CD14-positive monocyte (primary cell): Measurements from ENCODE around the gene C1orf56. TPM values are rescaled to one million over a fixed set of nuclear protein-coding genes. Genes with fewer than 3 reads are reported as not detected.

ENCODE experiments used
- DNase-seq, 3 donors: peaks; one replicate each; pipeline ENCODE4 v3.0.0-alpha.2; 2011 to 2022
- H2AFZ ChIP-seq: 2 replicates; pipeline ENCODE4 v1.6.0; 2012; ENCODE audit warnings: mild to moderate bottlenecking, low read depth, low read length, inconsistent platforms; ENCODE audit not compliant: insufficient read depth, poor library complexity, severe bottlenecking
- H3K27ac ChIP-seq, 2 donors: 1 replicate in 1 of 2; 2 replicates in 1 of 2; pipeline ENCODE4 v1.5.1; 2012 to 2013; ENCODE audit warnings: low read length in 2 of 2, control low read depth in 1 of 2, inconsistent platforms in 1 of 2, low read depth in 1 of 2, mild to moderate bottlenecking in 1 of 2
- H3K27me3 ChIP-seq, 2 donors: one replicate each; pipeline versions ENCODE4 v1.6.0 to v1.6.1; 2011 to 2013; ENCODE audit warnings: low read length in 2 of 2; ENCODE audit not compliant: control insufficient read depth in 2 of 2, insufficient read depth in 2 of 2
- H3K36me3 ChIP-seq, 2 donors: replicated peaks in 1 of 2; 1 replicate in 1 of 2; 2 replicates in 1 of 2; pipeline versions ENCODE4 v1.5.1 to v1.6.1; 2012 to 2013; ENCODE audit warnings: low read length in 2 of 2, control low read depth in 1 of 2, inconsistent platforms in 1 of 2, mild to moderate bottlenecking in 1 of 2; ENCODE audit not compliant: insufficient read depth in 2 of 2, control insufficient read depth in 1 of 2
- H3K4me1 ChIP-seq, 2 donors: 1 replicate in 1 of 2; 2 replicates in 1 of 2; pipeline versions ENCODE4 v1.5.1 to v1.6.1; 2012 to 2013; ENCODE audit warnings: low read length in 2 of 2, control low read depth in 1 of 2, inconsistent platforms in 1 of 2, mild to moderate bottlenecking in 1 of 2, moderate library complexity in 1 of 2; ENCODE audit not compliant: insufficient read depth in 2 of 2, control insufficient read depth in 1 of 2
- H3K4me2 ChIP-seq: replicated peaks from 2 replicates; pipeline ENCODE3; 2012; ENCODE audit warnings: low read length, moderate library complexity, mild to moderate bottlenecking; ENCODE audit not compliant: poor library complexity, severe bottlenecking; ENCODE audit errors: extremely low read depth
- H3K4me3 ChIP-seq, 3 experiments: fragments of 200-600 bp in 1 of 3; sonication (generic) in 1 of 3; replicated peaks in 1 of 3; 1 replicate in 2 of 3; 2 replicates in 1 of 3; pipeline ENCODE4 v1.5.1; 2011 to 2013; ENCODE audit warnings: low read length in 3 of 3, mild to moderate bottlenecking in 3 of 3, control low read depth in 2 of 3, low read depth in 2 of 3, inconsistent platforms in 1 of 3, moderate library complexity in 1 of 3
- H3K79me2 ChIP-seq: 2 replicates; pipeline ENCODE4 v1.6.0; 2012; ENCODE audit warnings: mild to moderate bottlenecking, control low read depth, inconsistent platforms, low read length, moderate library complexity; ENCODE audit not compliant: insufficient read depth
- H3K9ac ChIP-seq: 2 replicates; pipeline ENCODE4 v1.6.0; 2017; ENCODE audit warnings: low read length, mild to moderate bottlenecking; ENCODE audit not compliant: insufficient read depth, poor library complexity, severe bottlenecking
- H3K9me3 ChIP-seq, 2 donors: replicated peaks in 1 of 2; 1 replicate in 1 of 2; 2 replicates in 1 of 2; pipeline versions ENCODE4 v1.5.1 to v1.6.1; 2012 to 2013; ENCODE audit warnings: low read length in 2 of 2, control low read depth in 1 of 2; ENCODE audit not compliant: control insufficient read depth in 1 of 2, insufficient read depth in 1 of 2
- H4K20me1 ChIP-seq: 2 replicates; pipeline ENCODE4 v1.6.0; 2012; ENCODE audit warnings: mild to moderate bottlenecking, low read length, control low read depth, moderate library complexity; ENCODE audit not compliant: insufficient read depth
- H3K27ac Mint-ChIP-seq, 7 donors: one replicate each; pipeline ENCODE4 v1.8.0; 2020; ENCODE audit warnings: mild to moderate bottlenecking in 7 of 7, mixed read lengths in 7 of 7, moderate library complexity in 6 of 7, inconsistent platforms in 2 of 7
- H3K27me3 Mint-ChIP-seq, 3 donors: one replicate each; pipeline ENCODE4 v1.8.0; 2021 to 2022; ENCODE audit warnings: low read depth in 3 of 3, mild to moderate bottlenecking in 3 of 3, mixed read lengths in 3 of 3, moderate library complexity in 3 of 3, inconsistent platforms in 1 of 3
- H3K36me3 Mint-ChIP-seq, 2 donors: one replicate each; pipeline ENCODE4 v1.8.0; 2020; ENCODE audit warnings: mixed read lengths in 2 of 2, inconsistent platforms in 1 of 2, mild to moderate bottlenecking in 1 of 2
- H3K4me1 Mint-ChIP-seq: one replicate; pipeline ENCODE4 v1.8.0; 2020; ENCODE audit warnings: mild to moderate bottlenecking, mixed read lengths
- H3K4me3 Mint-ChIP-seq, 2 donors: one replicate each; pipeline ENCODE4 v1.8.0; 2020; ENCODE audit warnings: mild to moderate bottlenecking in 2 of 2, mixed read lengths in 2 of 2, moderate library complexity in 1 of 2
- H3K9me3 Mint-ChIP-seq, 7 donors: one replicate each; pipeline ENCODE4 v1.8.0; 2020 to 2022; ENCODE audit warnings: mixed read lengths in 7 of 7, mild to moderate bottlenecking in 6 of 7, moderate library complexity in 6 of 7, inconsistent platforms in 2 of 7
- WGBS: methylation state at CpG from one replicate; pipeline ENCODE4 v1.1.5; 2013; ENCODE audit warnings: missing lambda C conversion rate; ENCODE audit not compliant: insufficient coverage; 5-methylcytosine and 5-hydroxymethylcytosine counted together
- intact Hi-C, 2 donors: fragments of 100-400 bp; cut with micrococcal nuclease; formaldehyde crosslinking; loops; one replicate each; pipeline versions ENCODE4 v1.15.0 to v1.15.1; 2023
- polyA plus RNA-seq, 3 donors: library from polyadenylated mRNA; depleted of rRNA in 1 of 3; unstranded in 2 of 3; stranded (reverse) in 1 of 3; fragments of 300-500 nt in 2 of 3; fragments of >200 nt in 1 of 3; fragmentation: Illumina TruSeq in 2 of 3; gene quantifications; 1 replicate in 2 of 3; 2 replicates in 1 of 3; pipeline ENCODE4 v1.2.3, GENCODE V29; 2012 to 2021
- TF ChIP-seq, protein P1 (sequence below): fragments of 200-600 bp; IDR thresholded peaks from one replicate; pipeline ENCODE4 v1.8.0; 2022; ENCODE audit warnings: antibody characterized with exemption, mild to moderate bottlenecking

C1orf56 gene
- polyA plus RNA-seq, 3 donors = 0.60 to 1.5 (median 0.62) TPM

DNA sequence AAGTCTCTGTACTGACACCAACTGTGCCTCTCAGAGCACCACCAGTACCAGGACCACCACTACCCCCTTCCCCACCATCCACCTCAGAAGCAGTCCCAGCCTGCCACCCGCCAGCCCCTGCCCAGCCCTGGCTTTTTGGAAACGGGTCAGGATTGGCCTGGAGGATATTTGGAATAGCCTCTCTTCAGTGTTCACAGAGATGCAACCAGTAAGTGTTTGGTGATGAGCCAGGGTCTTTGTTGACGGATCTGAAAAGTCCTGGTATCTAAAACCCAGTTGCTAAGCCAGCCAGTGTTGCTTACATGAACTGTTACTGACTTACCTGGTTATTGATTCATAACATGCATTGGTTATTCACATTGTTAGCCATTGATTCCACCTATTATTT lies 1.1 kb downstream of the C1orf56 start:
- intact Hi-C loops = loop anchor here in 1 of 2 donors (5.0 kb wide), 1 partner anchor 36 kb away; no protein-coding TSS in a partner anchor
- peaks cover 28 to 29% of the 10 kb centered on the region in 2 donors for H3K36me3 ChIP-seq
- H3K27ac Mint-ChIP-seq = peak overlapping the region in 3 of 7 donors; percentile 54 to 81 (median 66)
- peak overlapping the region; percentile 95 to 99 for H3K4me3 Mint-ChIP-seq
- peaks cover 50% of the 10 kb centered on the region for H4K20me1 ChIP-seq
- no peaks in the 10 kb centered on the region for H3K9me3 ChIP-seq
- TF ChIP-seq, protein P1, sequence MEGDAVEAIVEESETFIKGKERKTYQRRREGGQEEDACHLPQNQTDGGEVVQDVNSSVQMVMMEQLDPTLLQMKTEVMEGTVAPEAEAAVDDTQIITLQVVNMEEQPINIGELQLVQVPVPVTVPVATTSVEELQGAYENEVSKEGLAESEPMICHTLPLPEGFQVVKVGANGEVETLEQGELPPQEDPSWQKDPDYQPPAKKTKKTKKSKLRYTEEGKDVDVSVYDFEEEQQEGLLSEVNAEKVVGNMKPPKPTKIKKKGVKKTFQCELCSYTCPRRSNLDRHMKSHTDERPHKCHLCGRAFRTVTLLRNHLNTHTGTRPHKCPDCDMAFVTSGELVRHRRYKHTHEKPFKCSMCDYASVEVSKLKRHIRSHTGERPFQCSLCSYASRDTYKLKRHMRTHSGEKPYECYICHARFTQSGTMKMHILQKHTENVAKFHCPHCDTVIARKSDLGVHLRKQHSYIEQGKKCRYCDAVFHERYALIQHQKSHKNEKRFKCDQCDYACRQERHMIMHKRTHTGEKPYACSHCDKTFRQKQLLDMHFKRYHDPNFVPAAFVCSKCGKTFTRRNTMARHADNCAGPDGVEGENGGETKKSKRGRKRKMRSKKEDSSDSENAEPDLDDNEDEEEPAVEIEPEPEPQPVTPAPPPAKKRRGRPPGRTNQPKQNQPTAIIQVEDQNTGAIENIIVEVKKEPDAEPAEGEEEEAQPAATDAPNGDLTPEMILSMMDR = peak; percentile 65
- WGBS = 100% methylated on average over 1 of the region's 3 CpGs
- H3K79me2 ChIP-seq = no peaks in the 10 kb centered on the region
- no peak for DNase-seq
- no peak overlapping the region for H3K27ac ChIP-seq
- peaks cover 50% of the 10 kb centered on the region for H3K4me1 Mint-ChIP-seq
- peaks cover 26 to 37% of the 10 kb centered on the region in 2 donors for H3K4me1 ChIP-seq
- H3K9me3 Mint-ChIP-seq = peaks cover 0 to 7% (median 0%) of the 10 kb centered on the region in 7 donors
- H3K27me3 ChIP-seq = peaks cover 3 to 20% of the 10 kb centered on the region in 2 donors
- peaks cover 2 to 30% (median 27%) of the 10 kb centered on the region in 3 donors for H3K27me3 Mint-ChIP-seq
- H3K4me2 ChIP-seq = peak overlapping the region; percentile 97
- H3K9ac ChIP-seq = no peak overlapping the region
- H2AFZ ChIP-seq = peak overlapping the region; percentile 85
- peak overlapping the region in 2 of 3 experiments; percentile 70 to 83 for H3K4me3 ChIP-seq
- H3K36me3 Mint-ChIP-seq = peaks cover 35 to 41% of the 10 kb centered on the region in 2 donors

DNA sequence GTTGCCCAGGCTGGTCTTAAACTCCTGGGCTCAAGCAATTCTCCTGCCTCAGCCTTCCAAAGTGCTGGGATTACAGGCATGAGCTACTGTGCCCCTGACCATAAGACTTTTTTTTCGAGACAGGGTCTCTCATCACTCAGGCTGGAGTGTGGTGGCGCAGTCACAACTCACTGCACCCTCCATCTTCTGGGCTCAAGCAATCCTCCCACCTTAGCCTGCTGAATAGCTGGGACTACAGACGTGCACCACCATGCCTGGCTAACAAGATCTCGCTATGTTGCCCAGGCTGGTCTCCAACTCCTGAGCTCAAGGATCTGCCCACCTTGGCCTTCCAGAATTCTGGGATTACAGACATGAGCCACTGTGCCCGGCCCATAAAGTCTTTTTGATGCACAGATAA lies 1.9 kb downstream of the C1orf56 start:
- intact Hi-C loops = loop anchor here in 1 of 2 donors (5.0 kb wide), 1 partner anchor 37 kb away; no protein-coding TSS in a partner anchor
- peaks cover 26 to 37% of the 10 kb centered on the region in 2 donors for H3K4me1 ChIP-seq
- WGBS = 96% methylated on average over 3 of the region's 5 CpGs
- Mint-ChIP-seq H3K9me3 (peaks cover 0 to 7% (median 0%) of the 10 kb centered on the region in 7 donors), H3K27ac (no peak overlapping the region), H3K27me3 (peaks cover 2 to 32% (median 27%) of the 10 kb centered on the region in 3 donors), H3K4me1 (peaks cover 51% of the 10 kb centered on the region), H3K4me3 (no peak overlapping the region), H3K36me3 (peaks cover 43 to 46% of the 10 kb centered on the region in 2 donors)
- no peaks in the 10 kb centered on the region for H3K9me3 ChIP-seq
- H3K9ac ChIP-seq = no peak overlapping the region
- TF ChIP-seq, protein P1 = no peak
- no peak overlapping the region for H3K4me2 ChIP-seq
- DNase-seq = no peak
- peaks cover 7% of the 10 kb centered on the region for H3K79me2 ChIP-seq
- no peak overlapping the region for H3K27ac ChIP-seq
- H3K4me3 ChIP-seq = no peak overlapping the region
- peaks cover 36 to 38% of the 10 kb centered on the region in 2 donors for H3K36me3 ChIP-seq
- H4K20me1 ChIP-seq = peaks cover 58% of the 10 kb centered on the region
- H3K27me3 ChIP-seq = peaks cover 3 to 20% of the 10 kb centered on the region in 2 donors
- no peak overlapping the region for H2AFZ ChIP-seq
